GM10847 (cell line): Measurements from ENCODE around the gene ZNF70.

Experiments
- POLR2A ChIP-seq: IDR thresholded peaks from 2 replicates; pipeline ENCODE4 v1.6.1; 2011; ENCODE audit not compliant: insufficient read length; ENCODE audit errors: extremely low read depth

The ZNF70 gene

GRCh38 chr22:23716811-23717801 is 33.8 kb downstream of the ZNF70 start:
- peak; percentile 84 for TF ChIP-seq POLR2A

- TF ChIP-seq POLR2A, result no peak
Measured at GRCh38 chr22:23715806-23716375, 35.0 kb downstream of the ZNF70 start.

- TF ChIP-seq POLR2A, result no peak
Measured at GRCh38 chr22:23714596-23715578, 36.0 kb downstream of the ZNF70 start.

GRCh38 chr22:23713696-23714595 is 37.0 kb downstream of the ZNF70 start:
- TF ChIP-seq POLR2A, result no peak

GRCh38 chr22:23712256-23712655 is 38.7 kb downstream of the ZNF70 start:
- TF ChIP-seq POLR2A, result no peak

- no peak for TF ChIP-seq POLR2A
Measured at GRCh38 chr22:23709107-23709506, 41.8 kb downstream of the ZNF70 start.

GRCh38 chr22:23708270-23708669 is 42.6 kb downstream of the ZNF70 start:
- no peak for TF ChIP-seq POLR2A

- no peak for TF ChIP-seq POLR2A
Measured at GRCh38 chr22:23705358-23705757, 45.6 kb downstream of the ZNF70 start.

GRCh38 chr22:23704829-23705228 is 46.1 kb downstream of the ZNF70 start:
- TF ChIP-seq POLR2A, result no peak

GRCh38 chr22:23704062-23704461 is 46.9 kb downstream of the ZNF70 start:
- TF ChIP-seq POLR2A, result no peak

- no peak for TF ChIP-seq POLR2A
Measured at GRCh38 chr22:23700706-23701105, 50.2 kb downstream of the ZNF70 start.

- TF ChIP-seq POLR2A, result no peak
Measured at GRCh38 chr22:23698673-23699235, 52.2 kb downstream of the ZNF70 start.

GRCh38 chr22:23698094-23698493 is 52.8 kb downstream of the ZNF70 start:
- TF ChIP-seq POLR2A, result no peak
